GM12878 (cell line): ENCODE measurements around the gene TNFSF12. TPM values are rescaled to one million over a fixed set of nuclear protein-coding genes. Genes with fewer than 3 reads are reported as not detected.

ENCODE experiments used
- ATF3 ChIP-seq: IDR thresholded peaks from 2 replicates; pipeline ENCODE4 v1.6.1; 2011; ENCODE audit warnings: low read depth, mild to moderate bottlenecking, low read length, moderate library complexity, borderline replicate concordance; ENCODE audit errors: extremely low read depth
- BACH1 ChIP-seq: fragments of 450-650 bp; IDR thresholded peaks from 2 replicates; pipeline ENCODE4 v1.6.1; 2017; ENCODE audit warnings: mild to moderate bottlenecking, borderline replicate concordance
- CBX5 ChIP-seq: sonication (generic); IDR thresholded peaks from 2 replicates; pipeline ENCODE4 v1.6.1; 2016; ENCODE audit warnings: low read depth, moderate library complexity, mild to moderate bottlenecking, inconsistent platforms
- MAX ChIP-seq: IDR thresholded peaks from 2 replicates; pipeline ENCODE4 v1.6.1; 2012; ENCODE audit warnings: low read depth, low read length, improper control_type of control experiment
- NFYA ChIP-seq: IDR thresholded peaks from 2 replicates; pipeline ENCODE4 v1.6.1; 2011; ENCODE audit warnings: low read depth, mild to moderate bottlenecking, low read length, improper control_type of control experiment, borderline replicate concordance
- PKNOX1 ChIP-seq: fragments of 450-650 bp; IDR thresholded peaks from 2 replicates; pipeline ENCODE4 v1.6.1; 2016; ENCODE audit warnings: mild to moderate bottlenecking
- PRDM15 ChIP-seq: fragments of 450-650 bp; formaldehyde crosslinking; IDR thresholded peaks from 2 replicates; pipeline ENCODE4 v1.4.0; 2020; ENCODE audit warnings: mild to moderate bottlenecking, moderate library complexity
- RFX5 ChIP-seq: IDR thresholded peaks from 2 replicates; pipeline ENCODE4 v1.6.1; 2011; ENCODE audit warnings: low read depth, low read length, improper control_type of control experiment
- SPI1 ChIP-seq: IDR thresholded peaks from 2 replicates; pipeline ENCODE4 v1.6.1; 2011; ENCODE audit warnings: low read depth, mild to moderate bottlenecking, low read length, moderate library complexity, borderline replicate concordance; ENCODE audit not compliant: insufficient read depth
- SRF ChIP-seq, 2 experiments: IDR thresholded peaks; 2 replicates each; pipeline ENCODE4 v1.6.1; 2011; ENCODE audit warnings: low read depth in 2 of 2, low read length in 2 of 2, mild to moderate bottlenecking in 1 of 2, moderate library complexity in 1 of 2
- ZBTB33 ChIP-seq: fragments of 450-650 bp; IDR thresholded peaks from 2 replicates; pipeline ENCODE4 v1.6.1; 2017; ENCODE audit warnings: mild to moderate bottlenecking
- polyA plus RNA-seq, 11 experiments: library from polyadenylated mRNA; depleted of rRNA in 4 of 11; unstranded in 6 of 11; stranded (reverse) in 5 of 11; fragments of >200 nt; fragmentation: Nextera tagmentation in 4 of 11; fragmentation: Illumina TruSeq in 1 of 11; extraction: Ambion mirVana in 4 of 11; extraction: Trizol in 1 of 11; gene quantifications; 1 replicate in 1 of 11; 2 replicates in 10 of 11; pipeline versions ENCODE4 v1.2.1 to v1.2.3, GENCODE V29; 2011 to 2016; ENCODE audit warnings: inconsistent platforms in 2 of 11, missing spikeins in 2 of 11, low read depth in 1 of 11
- total RNA-seq, 4 experiments: library from RNA; depleted of rRNA in 3 of 4; stranded (reverse); fragments of >200 nt in 3 of 4; fragmentation: Illumina TruSeq in 1 of 4; extraction: Trizol in 1 of 4; gene quantifications; 2 replicates each; pipeline versions ENCODE4 v1.2.1 to v1.2.3, GENCODE V29; 2013 to 2021
- TF ChIP-seq, protein P1 (sequence below): fragments of 450-650 bp; formaldehyde crosslinking; IDR thresholded peaks from 2 replicates; pipeline ENCODE4 v1.4.0; 2022; ENCODE audit warnings: mild to moderate bottlenecking, moderate library complexity
- TF ChIP-seq, protein P2 (sequence below): fragments of 450-650 bp; IDR thresholded peaks from 2 replicates; pipeline ENCODE4 v1.6.1; 2017; ENCODE audit warnings: antibody characterized with exemption, mild to moderate bottlenecking, moderate library complexity

Gene TNFSF12
- total and polyA plus RNA-seq, 10 of the 15 experiments (the other 5 are each of a cell fraction or from before 2014, with no cell fraction given): 0.32 to 7.0 (median 2.6) TPM

GRCh38 chr17:7579001-7579833 lies 30.4 kb downstream of the TNFSF12 start, which contains the start of gene CD68 (continued):
- no peak; the same call in 1 of the 2 replicates for TF ChIP-seq PKNOX1
- TF ChIP-seq SPI1: peak; percentile 97
- no peak for TF ChIP-seq RFX5
- no peak; a peak in 1 of 4 replicates for TF ChIP-seq SRF (IDR thresholded peaks at IDR 0.05; ENCODE audit: low read depth in 2 of 2, low read length in 2 of 2)
- TF ChIP-seq PRDM15 (CRISPR knock-in tag): no peak; the same call in 1 of the 2 replicates
- TF ChIP-seq, protein P1, sequence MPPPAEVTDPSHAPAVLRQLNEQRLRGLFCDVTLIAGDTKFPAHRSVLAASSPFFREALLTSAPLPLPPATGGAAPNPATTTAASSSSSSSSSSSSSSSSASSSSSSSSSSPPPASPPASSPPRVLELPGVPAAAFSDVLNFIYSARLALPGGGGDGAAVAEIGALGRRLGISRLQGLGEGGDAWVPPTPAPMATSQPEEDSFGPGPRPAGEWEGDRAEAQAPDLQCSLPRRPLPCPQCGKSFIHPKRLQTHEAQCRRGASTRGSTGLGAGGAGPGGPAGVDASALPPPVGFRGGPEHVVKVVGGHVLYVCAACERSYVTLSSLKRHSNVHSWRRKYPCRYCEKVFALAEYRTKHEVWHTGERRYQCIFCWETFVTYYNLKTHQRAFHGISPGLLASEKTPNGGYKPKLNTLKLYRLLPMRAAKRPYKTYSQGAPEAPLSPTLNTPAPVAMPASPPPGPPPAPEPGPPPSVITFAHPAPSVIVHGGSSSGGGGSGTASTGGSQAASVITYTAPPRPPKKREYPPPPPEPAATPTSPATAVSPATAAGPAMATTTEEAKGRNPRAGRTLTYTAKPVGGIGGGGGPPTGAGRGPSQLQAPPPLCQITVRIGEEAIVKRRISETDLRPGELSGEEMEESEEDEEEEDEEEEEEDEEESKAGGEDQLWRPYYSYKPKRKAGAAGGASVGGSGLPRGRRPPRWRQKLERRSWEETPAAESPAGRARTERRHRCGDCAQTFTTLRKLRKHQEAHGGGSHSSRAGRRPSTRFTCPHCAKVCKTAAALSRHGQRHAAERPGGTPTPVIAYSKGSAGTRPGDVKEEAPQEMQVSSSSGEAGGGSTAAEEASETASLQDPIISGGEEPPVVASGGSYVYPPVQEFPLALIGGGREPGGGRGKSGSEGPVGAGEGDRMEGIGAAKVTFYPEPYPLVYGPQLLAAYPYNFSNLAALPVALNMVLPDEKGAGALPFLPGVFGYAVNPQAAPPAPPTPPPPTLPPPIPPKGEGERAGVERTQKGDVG (CRISPR knock-in tag): peak; percentile 73; the same call in 1 of the 2 replicates
- no peak for TF ChIP-seq MAX
- TF ChIP-seq BACH1: no peak; the same call in none of the 2 replicates
- TF ChIP-seq, protein P2, sequence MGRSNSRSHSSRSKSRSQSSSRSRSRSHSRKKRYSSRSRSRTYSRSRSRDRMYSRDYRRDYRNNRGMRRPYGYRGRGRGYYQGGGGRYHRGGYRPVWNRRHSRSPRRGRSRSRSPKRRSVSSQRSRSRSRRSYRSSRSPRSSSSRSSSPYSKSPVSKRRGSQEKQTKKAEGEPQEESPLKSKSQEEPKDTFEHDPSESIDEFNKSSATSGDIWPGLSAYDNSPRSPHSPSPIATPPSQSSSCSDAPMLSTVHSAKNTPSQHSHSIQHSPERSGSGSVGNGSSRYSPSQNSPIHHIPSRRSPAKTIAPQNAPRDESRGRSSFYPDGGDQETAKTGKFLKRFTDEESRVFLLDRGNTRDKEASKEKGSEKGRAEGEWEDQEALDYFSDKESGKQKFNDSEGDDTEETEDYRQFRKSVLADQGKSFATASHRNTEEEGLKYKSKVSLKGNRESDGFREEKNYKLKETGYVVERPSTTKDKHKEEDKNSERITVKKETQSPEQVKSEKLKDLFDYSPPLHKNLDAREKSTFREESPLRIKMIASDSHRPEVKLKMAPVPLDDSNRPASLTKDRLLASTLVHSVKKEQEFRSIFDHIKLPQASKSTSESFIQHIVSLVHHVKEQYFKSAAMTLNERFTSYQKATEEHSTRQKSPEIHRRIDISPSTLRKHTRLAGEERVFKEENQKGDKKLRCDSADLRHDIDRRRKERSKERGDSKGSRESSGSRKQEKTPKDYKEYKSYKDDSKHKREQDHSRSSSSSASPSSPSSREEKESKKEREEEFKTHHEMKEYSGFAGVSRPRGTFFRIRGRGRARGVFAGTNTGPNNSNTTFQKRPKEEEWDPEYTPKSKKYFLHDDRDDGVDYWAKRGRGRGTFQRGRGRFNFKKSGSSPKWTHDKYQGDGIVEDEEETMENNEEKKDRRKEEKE: no peak
- 0 out of 2 replicates have a peak, but pooled peaks have one; percentile 32 for TF ChIP-seq CBX5
- no peak for TF ChIP-seq NFYA
- no peak for TF ChIP-seq ATF3
- no peak for TF ChIP-seq ZBTB33
